HG02885 (cell line): ENCODE results near the gene TRAPPC3.

Source experiments
- ATAC-seq: cut with Tn5 transposase; IDR thresholded peaks from one replicate; pipeline ENCODE4 v1.9.1; 2021; ENCODE audit warnings: mild to moderate bottlenecking; ENCODE audit not compliant: unreplicated experiment, poor library complexity

The TRAPPC3 gene

GRCh38 chr1:36088577-36089392 lies 60.5 kb downstream of the TRAPPC3 start, which contains the start of gene ADPRS:
TSS of gene ADPRS (plus strand) at chr1:36088892. CDS start at chr1:36088905, 13 bp downstream.
- ATAC-seq, result peak; percentile 82

GRCh38 chr1:36088265-36088576 lies 61.1 kb downstream of the TRAPPC3 start:
- no peak for ATAC-seq

GRCh38 chr1:36087233-36088123 lies 61.8 kb downstream of the TRAPPC3 start:
- ATAC-seq, result no peak
